H9 (cell line): ENCODE results near the gene NHSL1. TPM values are rescaled to one million over a fixed set of nuclear protein-coding genes. Genes with fewer than 3 reads are reported as not detected.

Experiments used
- DNase-seq: peaks from one replicate; pipeline ENCODE4 v3.0.0-alpha.2; 2017
- H2AFZ ChIP-seq: one replicate; pipeline ENCODE4 v1.6.1; 2013; ENCODE audit warnings: mild to moderate bottlenecking, low read length, control low read depth, moderate library complexity
- H2AK5ac ChIP-seq: 2 replicates; pipeline ENCODE4 v1.6.1; 2013; ENCODE audit warnings: low read length, control low read depth, mixed read lengths; ENCODE audit not compliant: insufficient read length
- H2BK120ac ChIP-seq: one replicate; pipeline ENCODE4 v1.6.1; 2013; ENCODE audit warnings: low read depth, mild to moderate bottlenecking, low read length, control low read depth, inconsistent platforms; ENCODE audit not compliant: poor library complexity, severe bottlenecking
- H2BK12ac ChIP-seq: 2 replicates; pipeline ENCODE4 v1.6.1; 2013; ENCODE audit warnings: low read length, control low read depth, mixed read lengths, low read depth; ENCODE audit not compliant: insufficient read length
- H2BK15ac ChIP-seq: 2 replicates; pipeline ENCODE4 v1.6.1; 2013; ENCODE audit warnings: low read depth, low read length, control low read depth
- H2BK20ac ChIP-seq: one replicate; pipeline ENCODE4 v1.6.1; 2013; ENCODE audit warnings: low read depth, mild to moderate bottlenecking, low read length, control low read depth, inconsistent platforms; ENCODE audit not compliant: poor library complexity, severe bottlenecking
- H2BK5ac ChIP-seq: 2 replicates; pipeline ENCODE4 v1.6.1; 2013; ENCODE audit warnings: low read length, control low read depth, mixed read lengths; ENCODE audit not compliant: insufficient read length
- H3K14ac ChIP-seq: 2 replicates; pipeline ENCODE4 v1.6.1; 2013; ENCODE audit warnings: low read length, control low read depth; ENCODE audit not compliant: insufficient read depth
- H3K18ac ChIP-seq: 2 replicates; pipeline ENCODE4 v1.6.1; 2013; ENCODE audit warnings: low read depth, mild to moderate bottlenecking, mixed read lengths, low read length, control low read depth; ENCODE audit not compliant: insufficient read length
- H3K23ac ChIP-seq: 2 replicates; pipeline ENCODE4 v1.6.1; 2013; ENCODE audit warnings: low read length, control low read depth, mixed read lengths, low read depth; ENCODE audit not compliant: insufficient read length
- H3K23me2 ChIP-seq: 2 replicates; pipeline ENCODE4 v1.6.1; 2013; ENCODE audit warnings: low read depth, mild to moderate bottlenecking, mixed read lengths, low read length, control low read depth; ENCODE audit not compliant: insufficient read length, poor library complexity, severe bottlenecking
- H3K27ac ChIP-seq: 2 replicates; pipeline ENCODE4 v1.5.1; 2013; ENCODE audit warnings: low read length, control low read depth, mixed read lengths, low read depth; ENCODE audit not compliant: insufficient read length
- H3K27me3 ChIP-seq: 2 replicates; pipeline ENCODE4 v1.6.1; 2013; ENCODE audit warnings: low read length, control low read depth, inconsistent platforms; ENCODE audit not compliant: insufficient read depth
- H3K4ac ChIP-seq: 2 replicates; pipeline ENCODE4 v1.6.1; 2013; ENCODE audit warnings: low read depth, mild to moderate bottlenecking, control low read depth, inconsistent platforms, low read length, moderate library complexity
- H3K4me1 ChIP-seq: 2 replicates; pipeline ENCODE4 v1.6.1; 2013; ENCODE audit warnings: low read length, control low read depth, inconsistent platforms; ENCODE audit not compliant: insufficient read depth
- H3K4me2 ChIP-seq: 2 replicates; pipeline ENCODE4 v1.6.1; 2013; ENCODE audit warnings: low read length, control low read depth, mixed read lengths; ENCODE audit not compliant: insufficient read length, insufficient read depth
- H3K56ac ChIP-seq: 2 replicates; pipeline ENCODE4 v1.6.1; 2013; ENCODE audit warnings: low read depth, mild to moderate bottlenecking, mixed read lengths, low read length, control low read depth; ENCODE audit not compliant: insufficient read length
- H3K79me1 ChIP-seq: 2 replicates; pipeline ENCODE4 v1.6.1; 2013; ENCODE audit warnings: low read depth, mild to moderate bottlenecking, moderate library complexity, low read length, control low read depth, inconsistent platforms; ENCODE audit not compliant: insufficient read depth, poor library complexity, severe bottlenecking
- H3K79me2 ChIP-seq: 2 replicates; pipeline ENCODE4 v1.6.1; 2013; ENCODE audit warnings: low read length, control low read depth, inconsistent platforms; ENCODE audit not compliant: insufficient read depth
- H3K9ac ChIP-seq: 2 replicates; pipeline ENCODE4 v1.6.1; 2013; ENCODE audit warnings: low read length, control low read depth, mixed read lengths; ENCODE audit not compliant: insufficient read length; ENCODE audit errors: extremely low read depth
- H3K9me3 ChIP-seq: one replicate; pipeline ENCODE4 v1.6.1; 2013; ENCODE audit warnings: low read depth, low read length, inconsistent platforms; ENCODE audit not compliant: control insufficient read depth
- H3T11ph ChIP-seq: one replicate; pipeline ENCODE4 v1.6.1; 2013; ENCODE audit warnings: mild to moderate bottlenecking, low read length, control low read depth, inconsistent platforms
- H4K20me1 ChIP-seq: one replicate; pipeline ENCODE4 v1.6.1; 2013; ENCODE audit not compliant: control insufficient read depth, insufficient read length, insufficient read depth
- H4K5ac ChIP-seq: 2 replicates; pipeline ENCODE4 v1.6.1; 2013; ENCODE audit warnings: low read depth, mild to moderate bottlenecking, mixed read lengths, low read length, control low read depth; ENCODE audit not compliant: insufficient read length
- H4K8ac ChIP-seq: replicated peaks from 2 replicates; pipeline ENCODE4 v1.6.1; 2013; ENCODE audit warnings: low read length, control low read depth, mixed read lengths, low read depth; ENCODE audit not compliant: insufficient read length
- H4K91ac ChIP-seq: 2 replicates; pipeline ENCODE4 v1.6.1; 2013; ENCODE audit warnings: low read depth, mild to moderate bottlenecking, moderate library complexity, mixed read lengths, low read length, control low read depth; ENCODE audit not compliant: insufficient read length
- H3K27ac Mint-ChIP-seq, 3 experiments: 2 replicates in 2 of 3; 3 replicates in 1 of 3; pipeline ENCODE4 v1.8.0; 2020 to 2021; ENCODE audit warnings: mixed read lengths in 3 of 3, mild to moderate bottlenecking in 1 of 3, moderate library complexity in 1 of 3
- H3K27me3 Mint-ChIP-seq: 2 replicates; pipeline ENCODE4 v1.8.0; 2021; ENCODE audit warnings: low read depth, mild to moderate bottlenecking, moderate library complexity, mixed read lengths
- H3K36me3 Mint-ChIP-seq, 3 experiments: 2 replicates in 2 of 3; 3 replicates in 1 of 3; pipeline ENCODE4 v1.8.0; 2020 to 2021; ENCODE audit warnings: low read depth in 3 of 3, mixed read lengths in 3 of 3; ENCODE audit not compliant: insufficient read depth in 1 of 3
- H3K4me1 Mint-ChIP-seq, 2 experiments: 2 replicates each; pipeline ENCODE4 v1.8.0; 2020; ENCODE audit warnings: mixed read lengths in 2 of 2
- H3K4me3 Mint-ChIP-seq, 2 experiments: 2 replicates in 1 of 2; 3 replicates in 1 of 2; pipeline ENCODE4 v1.8.0; 2020 to 2021; ENCODE audit warnings: mild to moderate bottlenecking in 2 of 2, mixed read lengths in 2 of 2, moderate library complexity in 1 of 2
- H3K9me3 Mint-ChIP-seq, 2 experiments: 2 replicates in 1 of 2; 3 replicates in 1 of 2; pipeline ENCODE4 v1.8.0; 2020; ENCODE audit warnings: mild to moderate bottlenecking in 2 of 2, mixed read lengths in 2 of 2, moderate library complexity in 1 of 2
- CTCF ChIP-seq: fragments of 200-600 bp; sonication (generic); conservative IDR thresholded peaks from 3 replicates; pipeline ENCODE4 v1.8.0; 2021; ENCODE audit warnings: antibody characterized with exemption, mild to moderate bottlenecking
- WGBS: extraction: QIAGEN DNeasy Blood & Tissue Kit; methylation state at CpG from one replicate; pipeline ENCODE4 v1.1.7; 2013; ENCODE audit warnings: missing lambda C conversion rate, low lambda C conversion rate, mixed read lengths; ENCODE audit not compliant: insufficient read length; ENCODE audit errors: extremely low coverage; 5-methylcytosine and 5-hydroxymethylcytosine counted together
- total RNA-seq: library from RNA; stranded (reverse); gene quantifications from 2 replicates; pipeline ENCODE4 v1.2.1, GENCODE V29; 2021

Gene NHSL1
- total RNA-seq, 1 experiment from 2014 or later = 28.7 TPM

GRCh38 chr6:138442663-138443062, 56.6 kb downstream of the NHSL1 start:
- H3K79me1 ChIP-seq = no peaks in the 10 kb centered on the region
- no CpG with 5 or more reads among the region's 2 CpGs for WGBS
- Mint-ChIP-seq H3K9me3 (no peaks in the 10 kb centered on the region), H3K36me3 (peaks cover 0 to 5% (median 0%) of the 10 kb centered on the region in 3 experiments; a peak in 3 of 7 replicates), H3K27me3 (no peaks in the 10 kb centered on the region), H3K4me3 (no peak overlapping the region), H3K4me1 (no peaks in the 10 kb centered on the region), H3K27ac (no peak overlapping the region)
- H3K27me3 ChIP-seq = no peaks in the 10 kb centered on the region
- H2AK5ac ChIP-seq = no peak overlapping the region
- H3K4ac ChIP-seq = no peak overlapping the region
- no peak for TF ChIP-seq CTCF
- no peak overlapping the region for H4K91ac ChIP-seq
- H3K56ac ChIP-seq = no peak overlapping the region
- no peak overlapping the region for H3K4me2 ChIP-seq
- no peak overlapping the region for H2BK5ac ChIP-seq
- no peak overlapping the region for H4K8ac ChIP-seq
- DNase-seq = no peak
- H2BK20ac ChIP-seq = no peak overlapping the region
- H3T11ph ChIP-seq = no peak overlapping the region
- H3K23ac ChIP-seq = no peak overlapping the region
- H3K4me1 ChIP-seq = no peaks in the 10 kb centered on the region
- no peak overlapping the region for H2BK120ac ChIP-seq
- no peak overlapping the region for H2AFZ ChIP-seq
- H3K9ac ChIP-seq = no peak overlapping the region
- no peaks in the 10 kb centered on the region for H4K20me1 ChIP-seq
- no peak overlapping the region for H3K27ac ChIP-seq
- H3K9me3 ChIP-seq = no peaks in the 10 kb centered on the region
- no peaks in the 10 kb centered on the region for H3K23me2 ChIP-seq
- no peak overlapping the region for H2BK15ac ChIP-seq
- H3K18ac ChIP-seq = no peak overlapping the region
- H4K5ac ChIP-seq = no peak overlapping the region
- no peak overlapping the region for H2BK12ac ChIP-seq
- no peaks in the 10 kb centered on the region for H3K79me2 ChIP-seq
- H3K14ac ChIP-seq = no peak overlapping the region
